ENCODE measurements around the gene RBMS3.
"Not testable (repeated sequence)": the region's sequence is repeated elsewhere in the genome, so short reads cannot be mapped to it uniquely, and the experiment has no call there.

Gene RBMS3

DNA sequence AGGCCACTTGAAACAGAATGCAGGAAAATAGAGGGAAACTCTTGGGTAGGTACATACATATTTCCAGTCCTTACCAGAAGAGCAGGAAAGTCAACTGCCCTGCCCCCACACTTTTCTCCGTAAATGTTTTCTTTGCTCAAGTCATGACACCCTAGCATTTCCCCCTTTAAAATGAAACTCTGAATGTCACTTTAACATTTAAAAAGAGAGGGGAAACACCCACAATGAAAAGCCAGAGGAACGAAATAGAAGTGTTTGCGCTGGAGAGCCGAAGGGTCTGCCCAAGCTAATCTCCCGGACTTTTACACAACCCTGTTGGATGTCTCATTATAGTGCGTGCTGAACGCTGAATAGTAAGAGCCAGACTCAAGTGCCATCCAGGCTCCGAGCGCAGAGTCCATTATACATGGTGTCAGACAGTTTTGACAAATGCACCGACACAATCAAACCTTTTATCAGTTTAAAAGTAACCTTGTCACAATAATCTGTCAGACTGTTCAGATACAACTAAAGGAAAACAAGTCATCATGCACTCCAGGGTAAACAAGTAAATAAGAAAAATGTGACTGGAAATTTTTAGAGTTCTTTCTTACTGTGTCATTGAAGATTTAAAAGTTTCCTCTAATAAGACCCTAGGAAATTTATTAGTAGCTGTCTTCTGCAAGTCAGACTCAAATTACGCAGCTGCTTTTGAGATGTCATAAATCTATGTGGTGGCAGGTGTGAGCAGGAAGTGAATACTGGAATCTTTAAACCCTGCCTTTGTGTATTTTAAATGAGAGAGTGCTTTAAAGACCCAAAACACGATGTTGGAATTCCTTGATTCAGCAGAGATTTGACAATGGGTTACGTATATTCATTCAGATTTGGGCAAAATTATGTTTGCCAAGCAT is 159.8 kb downstream of the RBMS3 start:
- DNase-seq: no peak

GRCh38 chr3:29441422-29441821 is 160.6 kb downstream of the RBMS3 start:
- no peak for DNase-seq

DNA sequence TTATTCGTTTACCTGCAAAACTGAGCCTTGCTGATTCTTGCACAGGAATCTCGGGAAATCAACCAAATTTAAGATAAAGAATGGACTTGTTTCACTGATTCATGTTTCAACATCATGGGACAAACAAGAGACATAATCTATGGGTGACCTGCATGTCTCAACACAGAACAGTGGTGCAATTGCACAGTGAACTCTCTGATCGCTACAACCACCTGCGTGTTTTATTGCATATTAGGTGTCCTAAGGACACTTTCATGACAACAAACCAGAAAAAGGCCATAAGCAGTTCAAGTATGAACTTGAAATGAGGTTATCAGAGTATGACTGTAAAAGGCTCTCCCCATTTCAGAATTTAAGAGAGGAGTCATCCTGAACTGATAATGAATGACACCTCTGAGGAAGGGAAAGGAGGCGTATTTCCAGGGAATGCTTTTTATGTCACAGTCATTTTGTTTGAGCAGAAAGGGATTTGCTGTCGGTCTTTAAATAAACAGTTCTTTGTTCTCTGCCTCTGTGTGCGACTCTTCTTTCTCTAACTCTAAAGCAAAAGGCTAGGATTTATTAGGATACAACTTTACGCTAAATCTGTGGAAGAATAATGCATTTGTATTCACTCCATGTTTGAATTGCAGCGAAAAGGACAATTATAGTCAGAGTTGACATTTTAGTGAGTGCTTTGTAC is 167.2 kb downstream of the RBMS3 start:
- DNase-seq: no peak

GRCh38 chr3:29451920-29452319 is 171.0 kb downstream of the RBMS3 start:
- no peak for DNase-seq

DNA sequence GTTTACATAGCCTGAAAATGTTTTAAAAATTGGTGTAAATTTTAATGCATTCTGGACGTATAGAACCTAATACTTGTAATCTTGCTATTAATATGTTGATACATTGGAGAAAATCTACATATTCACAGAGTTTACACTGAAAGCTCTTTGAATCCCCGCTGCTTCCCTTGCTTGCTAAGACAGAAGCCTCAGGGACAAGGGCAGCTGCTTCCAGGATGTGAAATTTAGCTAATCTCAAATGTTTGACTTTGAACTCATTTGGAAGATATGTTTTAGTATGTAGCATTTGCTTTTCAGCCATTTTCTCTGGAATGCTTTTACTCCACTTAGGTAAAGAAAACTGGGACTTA is 172.0 kb downstream of the RBMS3 start:
- DNase-seq: no peak

DNA sequence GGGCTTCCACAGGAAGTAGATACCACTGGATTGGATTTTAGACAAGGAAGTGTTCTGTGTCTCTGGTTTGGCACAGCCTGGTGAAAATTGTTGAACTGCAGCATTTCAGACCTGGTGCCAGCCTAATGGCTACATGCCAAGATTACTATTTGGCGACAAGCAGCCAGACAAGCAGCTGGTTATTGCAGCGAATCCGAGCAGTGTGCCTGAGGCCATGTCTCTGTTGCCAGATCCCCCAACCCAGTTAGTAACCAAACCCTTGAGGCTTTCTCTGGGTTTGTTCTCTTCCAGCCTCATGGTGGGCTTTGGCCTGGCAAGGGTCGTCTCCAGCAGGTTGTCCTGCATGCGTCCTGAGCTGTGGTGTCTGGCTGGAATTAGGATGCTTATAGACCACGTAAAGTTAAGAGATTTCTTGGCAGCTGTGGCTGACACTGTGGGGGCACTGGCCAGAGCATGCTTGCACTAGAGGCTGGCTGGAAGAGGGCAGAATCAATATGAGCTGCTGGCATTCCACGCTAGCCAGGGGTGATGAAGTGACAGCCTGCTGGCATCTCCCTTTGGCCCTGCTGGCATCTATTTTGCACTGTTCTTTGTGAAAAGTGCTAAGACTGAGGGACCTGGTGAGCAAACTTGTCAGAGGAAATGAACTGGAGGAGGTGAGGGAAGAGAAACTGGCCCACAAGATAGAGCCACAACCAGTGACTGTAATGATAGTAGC is 172.6 kb downstream of the RBMS3 start:
- no peak for DNase-seq

DNA sequence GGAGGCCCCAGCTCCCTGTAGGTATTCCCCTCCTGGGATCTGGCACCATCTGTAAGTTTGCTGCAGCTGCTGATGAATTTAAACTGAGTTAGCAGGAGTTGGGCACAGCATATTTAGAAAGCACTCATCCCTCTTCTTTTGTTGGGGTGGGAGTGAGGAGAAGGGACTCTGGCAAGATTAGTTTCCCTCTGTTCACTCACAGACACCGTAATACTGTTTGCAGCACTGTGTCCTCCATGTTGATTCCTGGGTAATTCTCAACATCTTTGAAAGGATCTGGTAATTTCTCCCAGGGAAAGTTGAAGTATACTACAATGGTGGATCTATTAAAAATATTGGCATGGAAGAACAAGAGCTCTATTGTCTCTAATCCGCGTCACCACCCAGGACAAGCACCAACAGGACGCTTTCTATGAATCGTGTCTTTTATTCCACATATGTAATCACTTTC is 173.3 kb downstream of the RBMS3 start:
- DNase-seq: no peak

DNA sequence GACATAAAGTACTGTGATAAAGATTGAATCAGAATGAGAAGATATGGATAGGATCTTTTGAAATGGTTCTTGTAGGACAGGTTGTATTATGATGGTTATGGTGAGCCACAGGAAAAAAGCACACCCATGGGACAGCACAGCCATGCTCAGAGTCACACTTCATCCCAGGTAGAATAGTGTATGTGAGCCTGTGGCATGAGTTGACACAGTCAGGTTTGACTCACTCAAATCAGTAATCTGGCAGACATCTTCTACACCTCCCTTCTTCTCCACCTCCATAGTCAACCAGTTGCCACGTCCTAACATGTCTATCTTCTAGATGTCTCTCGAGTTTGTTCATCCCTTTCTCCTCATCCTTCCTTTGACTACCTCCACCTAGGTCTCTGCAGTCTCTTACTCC is 176.0 kb downstream of the RBMS3 start:
- no peak for DNase-seq

GRCh38 chr3:29463304-29463703 is 182.4 kb downstream of the RBMS3 start:
- no peak for DNase-seq

DNA sequence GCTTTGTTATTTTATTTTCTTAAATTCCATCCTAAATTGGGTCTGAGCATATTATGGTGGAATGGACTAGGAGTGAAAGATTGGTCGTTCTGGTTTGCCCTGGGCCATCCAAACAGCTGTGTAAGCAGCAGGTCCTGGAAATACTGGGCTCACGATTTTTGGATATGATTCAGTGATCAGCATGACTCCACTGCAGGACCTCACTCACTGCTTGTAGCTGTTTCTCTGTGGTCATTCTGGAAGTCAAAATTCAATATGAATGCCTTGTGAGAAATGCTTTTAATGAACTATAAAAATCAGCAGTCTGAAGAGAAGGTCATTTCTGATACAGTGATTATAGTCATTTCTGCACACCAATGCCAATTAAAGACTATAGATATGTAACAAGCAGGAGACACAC is 185.0 kb downstream of the RBMS3 start:
- no peak for DNase-seq

DNA sequence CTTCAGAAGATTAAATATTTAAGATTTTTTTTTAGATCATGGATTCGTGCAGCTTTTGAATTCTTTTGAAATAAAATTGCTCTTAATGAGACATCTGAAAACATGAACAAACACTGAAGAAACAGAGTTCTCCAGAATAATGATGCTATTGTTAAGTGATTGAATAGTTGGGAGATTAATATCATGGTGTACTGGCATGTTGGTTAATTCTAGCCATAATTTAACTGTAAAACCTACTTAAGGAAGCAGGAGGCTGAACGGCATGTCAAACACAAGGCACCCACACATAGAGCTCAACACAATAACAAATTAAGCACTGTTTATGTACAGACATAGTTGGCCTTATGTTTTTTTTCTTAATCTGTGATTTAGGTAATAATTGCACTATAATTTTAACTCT is 185.6 kb downstream of the RBMS3 start:
- no peak for DNase-seq

DNA sequence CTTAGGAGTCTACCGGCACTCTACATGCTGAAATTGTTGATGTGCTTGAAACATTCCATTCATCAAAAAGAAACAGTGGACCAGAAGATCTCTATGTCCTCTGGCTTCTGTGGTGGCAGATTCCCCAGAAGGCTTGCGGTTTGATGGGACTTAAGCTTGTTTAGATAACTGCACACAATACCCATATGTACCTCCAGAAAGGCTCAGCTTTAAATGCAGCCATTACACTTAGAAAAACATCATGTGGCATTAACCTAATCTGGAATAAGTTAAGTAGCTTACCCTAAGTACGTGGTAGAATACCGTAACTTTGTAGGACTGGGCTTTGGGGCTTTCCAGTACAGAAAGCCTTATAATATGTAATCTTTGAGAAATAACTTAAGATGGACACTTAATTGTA is 187.3 kb downstream of the RBMS3 start:
- DNase-seq: no peak

DNA sequence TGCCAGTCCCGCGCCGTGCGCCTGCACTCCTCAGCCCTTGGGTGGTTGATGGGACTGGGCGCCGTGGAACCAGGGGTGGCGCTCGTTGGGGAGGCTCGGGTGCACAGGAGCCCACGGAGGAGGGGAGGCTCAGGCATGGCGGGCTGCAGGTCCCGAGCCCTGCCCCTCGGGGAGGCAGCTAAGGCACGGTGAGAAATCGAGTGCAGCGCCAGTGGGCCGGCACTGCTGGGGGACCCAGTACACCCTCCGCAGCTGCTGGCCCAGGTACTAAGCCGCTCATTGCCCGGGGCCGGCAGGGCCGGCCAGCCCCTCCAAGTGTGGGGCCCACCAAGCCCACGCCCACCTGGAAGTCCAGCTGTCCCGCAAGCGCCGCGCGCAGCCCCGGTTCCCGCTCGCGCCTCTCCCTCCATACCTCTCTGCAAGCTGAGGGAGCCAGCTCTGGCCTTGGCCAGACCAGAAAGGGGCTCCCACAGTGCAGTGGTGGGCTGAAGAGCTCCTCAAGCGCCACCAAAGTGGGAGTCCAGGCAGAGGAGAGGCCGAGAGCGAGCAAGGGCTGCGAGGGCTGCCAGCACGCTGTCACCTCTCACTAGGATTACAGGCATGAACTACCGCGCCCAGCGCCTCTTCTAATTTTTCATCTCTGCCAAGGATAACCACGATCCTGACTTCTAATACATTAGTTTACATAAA is 192.8 kb downstream of the RBMS3 start:
- DNase-seq: not testable (repeated sequence)

DNA sequence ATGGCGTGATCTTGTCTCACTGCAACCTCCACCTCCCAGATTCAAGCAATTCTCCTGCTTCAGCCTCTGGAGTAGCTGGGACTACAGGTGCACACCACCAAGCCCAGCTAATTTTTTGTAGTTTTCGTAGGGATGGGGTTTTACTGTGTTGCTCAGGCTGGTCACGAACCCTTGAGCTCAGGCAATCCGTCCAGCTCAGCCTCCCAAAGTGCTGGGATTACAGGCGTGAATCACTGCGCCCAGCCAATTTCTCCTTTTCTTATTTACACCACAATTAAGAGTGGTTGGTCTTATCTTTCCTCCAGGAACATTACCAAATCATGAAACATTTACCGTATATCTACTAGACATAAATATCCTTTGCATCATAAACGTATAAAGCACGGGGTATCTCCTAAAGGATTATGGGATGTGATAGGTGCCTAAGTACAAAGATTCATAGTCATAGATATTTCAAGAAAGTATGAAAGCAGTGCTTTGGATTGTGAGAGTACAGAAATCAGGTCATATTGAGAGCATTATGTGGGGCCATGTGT is 194.5 kb downstream of the RBMS3 start:
- no peak for DNase-seq

GRCh38 chr3:29475854-29476253 is 195.0 kb downstream of the RBMS3 start:
- DNase-seq: no peak

GRCh38 chr3:29478611-29479010 is 197.7 kb downstream of the RBMS3 start:
- no peak for DNase-seq

GRCh38 chr3:29481249-29481648 is 200.4 kb downstream of the RBMS3 start:
- DNase-seq: no peak

GRCh38 chr3:29481969-29482767 is 201.3 kb downstream of the RBMS3 start:
- no peak for DNase-seq

GRCh38 chr3:29484633-29485032 is 203.8 kb downstream of the RBMS3 start:
- DNase-seq: no peak

DNA sequence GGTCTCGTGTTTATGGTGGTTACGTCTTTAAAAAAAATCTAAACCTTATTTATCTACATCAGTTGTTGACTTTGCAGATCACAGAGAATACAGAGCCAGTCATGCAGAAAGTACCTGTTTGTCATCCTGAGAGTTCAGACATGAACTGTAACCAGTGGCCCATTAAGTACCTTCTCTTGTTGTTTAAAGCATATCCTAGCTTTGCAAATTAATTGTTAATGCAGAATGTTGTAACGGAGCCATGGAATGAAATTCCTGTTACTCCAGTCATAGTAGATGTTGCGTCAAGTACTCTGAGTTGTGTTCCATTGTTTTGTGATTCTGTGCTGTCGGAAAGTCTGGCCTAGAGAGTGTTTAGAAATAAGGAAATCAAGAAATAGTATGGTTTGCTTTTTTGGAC is 205.2 kb downstream of the RBMS3 start:
- no peak for DNase-seq

GRCh38 chr3:29486917-29487316 is 206.0 kb downstream of the RBMS3 start:
- DNase-seq: no peak

DNA sequence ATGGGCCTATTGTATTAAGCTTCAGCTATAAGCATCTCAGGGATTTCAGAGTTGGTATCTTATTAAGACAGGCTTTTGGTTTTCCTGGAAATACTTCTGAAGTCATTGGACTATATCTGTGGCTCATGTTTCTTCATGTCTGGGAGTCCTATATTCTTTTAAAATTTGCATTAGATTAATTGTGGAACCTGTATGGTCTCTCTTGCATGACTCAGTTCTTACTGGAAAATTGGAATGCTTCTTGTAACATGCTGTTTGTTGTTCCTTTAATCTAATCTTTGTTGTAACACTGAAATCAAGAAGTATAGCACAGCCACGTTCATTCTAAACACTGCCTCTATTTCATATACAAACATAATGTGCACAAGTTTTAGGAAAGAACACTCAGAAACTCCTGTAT is 208.1 kb downstream of the RBMS3 start:
- no peak for DNase-seq
